HG03159 (cell line): ENCODE measurements around the gene CEP164.

Source experiments
- ATAC-seq: cut with Tn5 transposase; IDR thresholded peaks from one replicate; pipeline ENCODE4 v1.9.1; 2021; ENCODE audit warnings: mild to moderate bottlenecking, moderate library complexity; ENCODE audit not compliant: unreplicated experiment

CEP164 gene

DNA sequence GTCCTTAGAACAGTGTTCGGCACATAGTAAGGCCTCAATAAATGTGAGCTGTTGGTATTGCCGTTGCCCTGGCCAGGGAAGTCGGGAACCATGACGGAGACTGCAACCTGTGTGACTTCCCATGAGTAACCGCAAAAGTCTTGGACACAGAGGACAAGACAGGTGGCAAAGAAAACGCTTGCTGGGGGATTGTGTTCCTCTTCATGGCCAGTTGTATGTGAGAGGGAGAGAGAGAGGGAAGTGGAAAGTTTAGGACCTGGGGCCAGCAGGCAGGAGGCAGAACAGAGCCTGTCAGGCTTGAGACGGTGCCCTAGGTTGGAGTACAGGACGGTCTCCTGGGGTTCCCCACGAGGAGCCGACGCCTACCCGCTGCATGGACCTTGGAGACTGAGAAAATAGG lies 90.2 kb downstream of the CEP164 start:
- no peak for ATAC-seq

GRCh38 chr11:117418737-117419481 lies 91.3 kb downstream of the CEP164 start:
- ATAC-seq, result no peak

DNA sequence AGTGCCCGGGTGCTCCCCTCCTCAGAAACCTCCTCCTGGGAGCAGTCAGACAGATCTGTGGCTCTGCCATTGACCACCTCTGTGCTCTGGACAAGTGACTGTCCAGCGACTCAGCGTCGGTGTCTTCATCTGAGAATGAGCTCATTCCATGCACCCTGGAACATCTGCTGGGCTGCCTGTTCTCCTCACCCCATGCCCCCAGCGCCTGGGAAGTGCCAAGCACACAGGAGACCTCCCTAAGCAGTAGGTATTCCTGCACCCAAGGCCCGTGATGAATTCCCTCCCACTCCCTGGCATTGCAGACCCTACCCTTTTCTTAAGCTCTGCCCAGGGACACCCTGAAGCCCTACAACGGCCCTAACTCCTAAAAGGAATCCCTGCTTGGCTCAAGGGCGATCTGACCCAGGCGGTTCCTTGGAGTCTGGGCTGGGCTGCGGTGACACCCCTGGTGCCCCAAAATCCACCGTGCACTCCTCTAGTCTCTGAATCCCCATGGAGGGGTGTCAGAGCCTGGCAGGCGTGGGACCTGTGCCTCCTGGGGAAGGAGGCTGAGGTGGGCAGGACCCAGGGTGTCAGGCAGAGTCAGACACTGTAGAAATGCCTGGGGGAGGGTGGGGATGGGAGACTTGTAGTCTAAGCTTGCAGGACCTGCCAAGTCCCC lies 92.0 kb downstream of the CEP164 start:
- ATAC-seq, result no peak

DNA sequence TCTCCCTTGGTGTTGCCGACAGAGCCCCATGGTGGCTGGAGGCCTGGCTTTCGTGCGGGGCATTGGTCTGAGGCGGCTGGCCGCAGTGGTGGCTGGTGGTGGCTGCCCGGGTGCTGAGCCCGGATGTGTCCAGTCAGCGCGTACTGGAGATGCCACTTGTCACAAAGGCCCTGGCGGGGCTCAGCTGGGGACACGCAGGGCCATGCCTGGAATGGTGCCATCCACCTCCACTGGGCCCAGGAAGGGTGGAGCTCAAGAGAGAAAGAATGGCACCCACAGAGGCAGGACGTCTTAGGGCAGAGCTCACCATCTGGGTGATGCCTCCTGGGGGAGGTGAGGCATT lies 92.5 kb downstream of the CEP164 start:
- no peak for ATAC-seq

DNA sequence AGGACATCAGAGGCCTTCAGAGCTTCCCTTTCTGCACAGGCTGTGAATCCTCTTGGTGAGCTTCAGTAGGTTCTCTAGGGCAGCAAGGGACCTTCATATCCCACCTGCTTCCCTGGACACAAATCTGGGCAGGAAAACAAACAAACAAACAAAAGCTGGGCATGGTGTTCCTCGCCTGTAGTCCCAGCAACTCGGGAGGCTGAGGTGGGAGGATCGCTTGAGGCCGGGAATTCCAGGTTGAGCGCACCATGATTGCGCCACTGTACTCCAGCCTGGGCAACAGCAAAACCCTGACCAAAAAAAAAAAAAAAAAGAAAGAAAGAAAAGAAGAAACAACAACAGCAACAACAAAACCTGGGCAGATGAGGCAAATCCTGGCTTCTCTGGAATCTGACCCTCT lies 92.9 kb downstream of the CEP164 start:
- ATAC-seq, result no peak

DNA sequence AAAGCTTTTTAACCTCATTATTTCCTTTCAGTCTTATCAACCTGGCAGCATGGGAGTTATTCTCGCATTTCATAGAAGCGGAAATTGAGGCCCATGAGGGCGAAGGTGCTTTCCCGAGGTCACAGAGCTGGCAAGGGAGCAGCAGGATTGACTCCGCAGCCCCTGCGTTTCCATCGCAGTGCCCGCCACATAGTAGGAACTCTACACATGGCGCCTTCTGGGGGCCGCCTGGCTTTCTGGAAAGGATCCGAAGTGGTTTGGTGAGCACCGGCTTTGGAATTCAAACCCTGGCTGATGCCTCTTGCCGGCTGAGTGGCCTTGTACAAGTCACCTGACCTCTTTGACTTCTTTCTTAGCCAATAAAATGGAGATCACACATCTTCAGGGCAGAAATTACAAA lies 93.4 kb downstream of the CEP164 start:
- ATAC-seq, result no peak

DNA sequence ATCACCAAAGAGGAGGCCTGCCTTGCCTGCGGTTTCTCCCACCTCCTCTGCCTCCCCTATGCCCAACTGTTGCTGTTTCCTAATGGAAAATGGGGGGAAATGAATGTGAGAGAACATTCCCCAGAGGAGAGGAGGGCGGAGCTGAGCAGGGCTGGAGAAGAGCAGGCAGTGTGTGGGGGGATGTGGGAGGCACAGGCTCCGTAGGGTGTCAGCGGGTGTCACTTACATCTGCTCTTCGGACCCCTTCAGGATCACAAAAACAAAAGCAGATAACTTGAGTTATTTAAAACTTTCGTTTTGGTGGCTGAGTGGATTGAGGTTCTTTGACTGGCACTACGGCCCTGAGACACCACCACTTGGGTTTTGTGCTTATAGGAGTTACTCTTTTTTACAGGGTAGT lies 93.8 kb downstream of the CEP164 start:
- no peak for ATAC-seq

GRCh38 chr11:117423046-117423575 lies 95.5 kb downstream of the CEP164 start:
- ATAC-seq, result no peak

- ATAC-seq, result no peak
Observed at GRCh38 chr11:117424781-117425180, 97.1 kb downstream of the CEP164 start.

DNA sequence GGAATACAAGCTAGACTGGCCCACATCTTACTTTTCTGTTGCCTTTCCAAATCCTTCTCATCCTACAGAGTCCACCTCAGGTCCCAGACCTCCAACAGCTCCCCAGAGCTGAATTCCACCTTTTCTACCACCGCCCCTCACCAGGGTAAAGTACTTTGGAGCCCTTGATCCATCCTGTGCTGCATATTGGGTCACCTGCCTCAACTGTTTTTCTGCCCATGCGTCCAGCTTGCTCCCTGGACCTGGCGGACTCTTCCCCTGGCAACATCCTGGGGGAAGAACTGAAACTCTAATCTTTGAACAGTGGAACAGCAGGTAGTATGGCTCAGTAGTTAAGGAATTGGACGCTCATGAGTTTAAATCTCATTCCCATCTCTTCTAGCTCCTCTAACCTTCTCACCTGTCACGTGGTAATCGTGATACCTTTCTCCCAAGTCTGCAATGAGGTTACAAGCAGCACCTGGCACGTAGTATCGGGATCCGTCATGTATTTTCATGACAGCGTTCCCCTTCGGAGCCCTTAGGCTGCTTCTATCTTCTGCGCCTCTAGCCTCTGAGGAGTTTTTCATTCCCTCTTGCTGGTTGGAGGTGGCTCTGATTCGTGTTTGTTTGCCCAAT lies 98.1 kb downstream of the CEP164 start:
- ATAC-seq, result no peak

- no peak for ATAC-seq
Observed at GRCh38 chr11:117426297-117426685, 98.6 kb downstream of the CEP164 start.

- no peak for ATAC-seq
Observed at GRCh38 chr11:117426941-117427340, 99.3 kb downstream of the CEP164 start.

GRCh38 chr11:117427356-117427874 lies 99.8 kb downstream of the CEP164 start:
- no peak for ATAC-seq

- ATAC-seq, result no peak
Observed at GRCh38 chr11:117428186-117428855, 100.7 kb downstream of the CEP164 start.

DNA sequence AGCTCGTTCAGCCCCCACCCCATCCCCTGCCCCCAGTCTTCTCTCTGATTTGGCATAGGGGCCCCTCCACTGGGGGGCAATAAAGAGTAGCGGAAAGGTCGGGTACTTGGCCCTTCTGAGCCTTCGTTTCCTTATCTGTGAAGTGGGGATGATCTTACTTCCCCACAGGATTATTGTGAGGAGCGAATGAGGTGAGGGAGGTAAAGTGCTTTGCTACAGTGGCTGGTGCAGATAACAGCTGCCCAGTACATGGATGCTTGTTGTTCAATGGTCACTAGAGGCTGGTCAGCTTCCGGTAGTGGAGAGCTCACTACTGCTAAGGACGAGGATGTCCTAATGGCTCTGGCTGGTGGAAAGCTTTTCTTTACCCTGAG lies 101.2 kb downstream of the CEP164 start:
- ATAC-seq, result no peak

DNA sequence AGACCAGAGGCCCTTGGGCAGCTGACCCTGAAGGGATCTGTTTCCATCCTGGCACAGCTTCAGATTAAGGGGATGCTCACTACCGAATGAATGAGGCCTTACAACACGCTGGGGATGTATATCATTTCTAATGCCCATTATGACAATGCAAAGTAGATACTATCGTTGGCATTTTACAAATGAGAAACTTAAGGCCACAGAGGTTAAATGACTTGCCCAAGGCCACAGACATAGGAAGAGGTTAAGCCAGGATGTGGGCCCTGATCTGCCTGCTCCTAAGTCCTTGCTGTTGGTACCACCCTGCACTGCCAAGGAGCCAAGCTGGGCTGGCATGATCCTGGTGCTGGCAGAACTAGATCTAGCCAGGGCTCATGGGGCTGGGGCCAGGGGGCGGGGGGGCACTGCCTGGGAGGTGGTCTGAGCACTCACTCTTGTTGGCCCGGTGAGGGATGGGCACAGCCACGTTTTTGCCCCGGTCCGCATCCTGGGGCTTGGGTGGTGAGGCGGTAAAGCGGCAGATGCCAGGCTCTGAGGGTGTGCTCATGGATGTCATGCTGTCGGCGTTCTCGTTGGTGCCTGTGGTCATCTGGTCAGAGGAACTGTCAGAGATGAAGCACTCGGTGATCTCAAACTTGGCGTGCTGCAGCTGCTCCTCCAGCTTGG lies 102.8 kb downstream of the CEP164 start:
- ATAC-seq, result no peak

DNA sequence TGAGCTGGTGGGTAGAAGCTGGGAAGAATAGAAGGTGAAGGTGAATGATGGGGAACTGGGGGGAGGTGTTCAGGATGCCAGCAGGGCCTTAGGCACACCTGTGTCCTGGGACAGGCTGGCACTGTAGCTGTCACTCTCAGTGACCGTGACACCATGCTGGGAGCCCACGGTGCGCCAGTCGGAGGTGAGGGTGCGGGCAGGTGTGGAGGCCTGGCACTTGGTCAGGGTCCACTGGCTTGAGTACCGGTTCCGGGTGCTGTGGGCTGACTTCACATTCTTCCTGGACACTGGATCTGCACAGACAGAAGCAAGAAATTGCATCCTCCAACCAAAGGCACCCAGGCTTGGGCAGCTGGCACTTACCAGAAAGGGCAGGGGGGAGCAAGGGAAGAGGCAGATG lies 103.8 kb downstream of the CEP164 start:
- no peak for ATAC-seq

- ATAC-seq, result no peak
Observed at GRCh38 chr11:117433717-117434116, 106.1 kb downstream of the CEP164 start.

GRCh38 chr11:117434481-117434880 lies 106.8 kb downstream of the CEP164 start:
- no peak for ATAC-seq

DNA sequence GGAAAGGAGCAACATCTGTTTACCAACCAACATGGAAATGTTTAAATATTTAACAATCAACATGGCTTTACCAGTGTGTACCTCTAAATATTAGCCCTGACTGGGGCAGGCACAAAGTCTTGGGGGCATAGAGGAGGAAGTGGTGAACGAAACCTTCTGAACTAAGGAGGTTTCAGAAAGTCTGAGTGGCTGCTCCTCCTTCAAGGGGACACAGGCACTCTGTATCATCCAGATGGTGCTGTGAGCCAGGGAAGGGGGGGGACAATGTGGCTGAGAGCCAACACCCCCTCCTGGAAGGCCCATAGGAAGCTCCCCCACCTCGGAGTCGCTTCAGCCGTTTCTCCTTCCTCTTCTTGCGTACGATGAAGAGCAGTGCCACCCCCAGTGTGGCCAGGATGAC lies 107.7 kb downstream of the CEP164 start:
- no peak for ATAC-seq
